ENCODE measurements around the gene RCN2.
"Not testable (repeated sequence)": the region's sequence is repeated elsewhere in the genome, so short reads cannot be mapped to it uniquely, and the experiment has no call there.

RCN2 gene, protein sequence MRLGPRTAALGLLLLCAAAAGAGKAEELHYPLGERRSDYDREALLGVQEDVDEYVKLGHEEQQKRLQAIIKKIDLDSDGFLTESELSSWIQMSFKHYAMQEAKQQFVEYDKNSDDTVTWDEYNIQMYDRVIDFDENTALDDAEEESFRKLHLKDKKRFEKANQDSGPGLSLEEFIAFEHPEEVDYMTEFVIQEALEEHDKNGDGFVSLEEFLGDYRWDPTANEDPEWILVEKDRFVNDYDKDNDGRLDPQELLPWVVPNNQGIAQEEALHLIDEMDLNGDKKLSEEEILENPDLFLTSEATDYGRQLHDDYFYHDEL

GRCh38 chr15:76931397-76932134, at the start of gene RCN2:
RCN2 (plus strand) TSS chr15:76931749; CDS start chr15:76931842, 93 bp downstream.
- DNase-seq: peak; percentile 96 to 98 (median 98)

GRCh38 chr15:76885212-76885611, 46.3 kb upstream of the RCN2 start:
- DNase-seq: no peak

DNA sequence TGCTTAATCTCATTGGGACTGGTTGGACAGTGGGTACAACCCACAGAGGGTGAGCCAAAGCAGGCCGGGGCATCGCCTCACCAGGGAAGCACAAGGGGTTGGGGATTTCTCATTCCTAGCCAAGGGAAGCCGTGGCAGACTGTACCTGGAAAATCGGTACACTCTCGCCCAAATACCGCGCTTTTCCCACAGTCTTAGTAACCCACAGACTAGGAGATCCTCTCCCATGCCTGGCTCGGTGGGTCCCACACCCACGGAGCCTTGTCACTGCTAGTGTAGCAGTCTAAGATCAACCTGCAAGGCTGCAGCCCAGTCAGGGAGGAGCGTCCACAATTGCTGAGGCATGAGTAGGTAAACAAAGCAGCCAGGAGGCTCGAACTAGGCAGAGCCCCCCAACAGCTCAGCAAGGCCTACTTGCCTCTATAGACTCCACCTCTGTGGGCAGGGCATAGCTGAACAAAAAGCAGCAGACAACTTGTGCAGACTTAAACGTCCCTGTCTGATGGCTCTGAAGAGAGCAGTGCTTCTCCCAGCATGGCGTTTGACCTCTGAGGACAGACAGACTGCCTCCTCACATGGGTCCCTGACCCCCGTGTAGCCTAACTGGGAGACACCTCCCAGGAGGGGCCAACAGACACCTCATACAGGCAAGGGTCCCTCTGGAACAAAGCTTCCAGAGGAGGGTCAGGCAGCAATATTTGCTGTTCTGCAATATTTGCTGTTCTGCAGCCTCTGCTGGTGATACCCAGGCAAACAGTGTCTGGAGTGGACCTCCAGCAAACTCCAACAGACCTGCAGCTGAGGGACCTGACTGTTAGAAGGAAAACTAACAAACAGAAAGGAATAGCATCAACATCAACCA, 44.0 kb upstream of the RCN2 start:
- DNase-seq: not testable (repeated sequence)

- DNase-seq: not testable (repeated sequence)
Observed at GRCh38 chr15:76892836-76893235, 38.7 kb upstream of the RCN2 start.

DNA sequence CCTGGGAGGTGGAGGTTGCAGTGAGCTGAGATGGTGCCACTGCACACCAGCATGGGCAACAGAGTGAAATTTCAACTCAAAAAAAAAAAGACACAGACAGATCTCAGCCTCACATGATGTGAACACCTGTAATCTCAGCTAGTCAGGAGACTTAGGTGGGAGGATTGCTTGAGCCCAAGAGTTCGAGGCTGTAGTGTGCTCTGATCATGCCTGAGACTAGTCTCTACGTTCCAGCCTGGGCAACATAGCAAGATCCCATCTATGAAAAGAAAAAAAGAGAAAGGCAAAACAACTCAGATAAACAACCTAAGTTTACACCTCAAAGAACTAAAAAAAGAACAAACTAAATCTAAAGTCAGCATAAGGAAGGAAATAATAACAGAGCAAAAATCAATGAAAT, 37.4 kb upstream of the RCN2 start:
- DNase-seq: no peak

DNA sequence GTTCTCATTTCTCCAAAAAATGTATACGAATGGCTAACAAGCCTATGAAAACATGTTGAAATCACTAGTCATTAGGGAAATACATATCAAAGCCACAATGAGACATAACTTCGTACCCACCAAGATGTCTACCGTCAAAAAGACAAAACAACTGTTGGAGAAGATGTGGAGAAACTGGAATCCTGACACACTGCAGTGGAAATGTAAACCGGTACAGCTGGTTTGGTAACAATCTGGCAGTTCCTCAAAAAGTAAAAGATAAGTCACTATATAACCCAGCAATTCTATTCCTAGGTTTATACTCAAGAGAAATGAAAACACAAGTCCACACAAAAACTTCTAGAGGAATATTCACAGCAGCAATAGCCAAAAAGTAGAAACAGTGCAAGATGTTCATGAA, 33.4 kb upstream of the RCN2 start:
- peak in 1 of 3 donors; percentile 15 for DNase-seq

DNA sequence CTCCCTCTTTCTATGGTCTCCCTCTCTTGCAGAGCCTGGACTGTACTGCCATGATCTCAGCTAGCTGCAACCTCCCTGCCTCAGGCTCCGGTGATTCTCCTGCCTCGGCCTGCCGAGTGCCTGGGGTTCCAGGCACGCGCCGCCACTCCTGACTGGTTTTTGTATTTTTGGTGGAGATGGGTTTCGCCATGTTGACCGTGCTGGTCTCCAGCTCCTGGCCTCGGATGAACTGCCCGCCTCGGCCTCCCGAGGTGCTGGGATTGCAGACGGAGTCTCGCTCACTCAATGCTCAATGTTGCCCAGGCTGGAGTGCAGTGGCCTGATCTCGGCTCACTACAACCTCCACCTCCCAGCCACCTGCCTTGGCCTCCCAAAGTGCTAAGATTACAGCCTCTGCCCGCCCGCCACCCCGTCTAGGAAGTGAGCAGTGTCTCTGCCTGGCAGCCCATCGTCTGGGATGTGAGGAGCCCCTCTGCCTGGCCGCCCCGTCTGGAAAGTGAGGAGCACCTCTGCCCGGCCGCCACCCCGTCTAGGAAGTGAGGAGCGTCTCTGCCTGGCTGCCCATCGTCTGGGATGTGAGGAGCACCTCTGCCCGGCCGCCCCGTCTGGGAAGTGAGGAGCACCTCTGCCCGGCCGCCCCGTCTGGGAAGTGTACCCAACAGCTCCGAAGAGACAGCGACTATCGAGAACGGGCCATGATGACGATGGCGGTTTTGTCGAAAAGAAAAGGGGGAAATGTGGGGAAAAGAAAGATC, 32.2 kb upstream of the RCN2 start:
- not testable (repeated sequence) for DNase-seq

DNA sequence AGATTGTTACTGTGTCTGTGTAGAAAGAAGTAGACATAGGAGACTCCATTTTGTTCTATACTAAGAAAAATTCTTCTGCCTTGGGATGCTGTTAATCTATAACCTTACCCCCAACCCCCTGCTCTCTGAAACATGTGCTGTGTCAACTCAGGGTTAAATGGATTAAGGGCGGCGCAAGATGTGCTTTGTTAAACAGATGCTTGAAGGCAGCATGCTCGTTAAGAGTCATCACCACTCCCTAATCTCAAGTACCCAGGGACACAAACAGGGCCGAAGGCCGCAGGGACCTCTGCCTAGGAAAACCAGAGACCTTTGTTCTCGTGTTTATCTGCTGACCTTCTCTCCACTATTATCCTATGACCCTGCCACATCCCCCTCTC, 31.6 kb upstream of the RCN2 start:
- DNase-seq: not testable (repeated sequence)

DNA sequence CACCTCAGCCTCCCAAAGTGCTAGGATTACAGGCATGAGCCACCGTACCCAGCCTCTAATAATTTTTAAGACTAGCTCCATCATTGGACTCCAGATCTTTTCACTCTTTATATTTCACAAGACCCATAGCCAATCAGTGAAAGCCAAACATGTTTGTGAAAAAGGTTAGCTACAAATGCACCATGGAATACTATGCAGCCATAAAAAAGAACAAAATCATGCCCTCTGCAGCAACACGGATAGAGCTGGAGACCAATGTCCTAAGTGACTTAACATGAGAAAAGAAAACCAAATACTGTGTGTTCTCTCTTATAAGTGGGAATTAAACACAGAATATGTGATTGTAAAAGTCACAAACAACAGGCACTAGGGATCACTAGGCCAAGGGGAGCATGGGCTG, 29.6 kb upstream of the RCN2 start:
- DNase-seq: no peak

GRCh38 chr15:76903251-76903681, 28.3 kb upstream of the RCN2 start:
- DNase-seq: peak; percentile 58 to 72 (median 62)

GRCh38 chr15:76904461-76905012, 27.0 kb upstream of the RCN2 start:
- peak in 2 of 3 donors; percentile 15 to 47 for DNase-seq

DNA sequence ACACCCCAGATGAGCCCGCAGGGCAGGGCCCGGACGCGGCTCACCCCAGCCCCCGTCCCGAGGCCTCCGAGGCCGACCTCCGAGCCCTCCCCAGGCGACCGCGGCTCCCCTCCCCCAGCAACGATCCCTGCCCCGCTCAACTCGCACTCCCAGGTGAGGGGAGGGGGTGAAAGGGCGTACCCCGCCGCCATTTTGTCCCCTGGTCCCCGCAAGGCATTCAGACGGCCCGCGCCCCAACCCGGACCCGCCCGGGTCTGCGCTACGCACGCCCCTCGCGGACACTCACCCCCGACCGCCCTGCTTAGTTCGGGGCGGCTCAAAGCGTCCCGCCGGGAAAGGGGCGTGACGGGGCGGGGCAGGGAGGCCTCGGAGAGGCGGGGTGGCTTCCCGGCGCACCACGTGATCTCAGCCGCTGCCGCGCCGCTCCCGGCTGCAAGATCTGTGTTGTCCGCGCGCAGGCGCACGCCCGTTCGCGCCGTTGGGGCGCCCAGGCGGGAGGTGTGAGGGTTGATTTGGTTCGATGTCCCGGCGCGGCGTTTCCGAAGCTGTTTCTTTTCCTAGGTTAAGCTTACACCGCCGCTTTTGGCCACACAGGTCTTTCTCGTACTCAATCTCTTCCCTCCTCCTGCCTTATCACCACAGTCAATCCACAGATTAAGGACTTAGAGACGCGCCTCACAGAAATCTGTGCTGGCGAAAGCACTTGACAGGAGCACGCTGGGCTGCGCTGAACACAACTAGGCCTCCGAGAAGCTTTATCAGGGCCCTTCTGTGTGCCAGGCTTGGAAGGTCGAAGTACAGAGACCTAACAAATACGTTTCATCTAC, 26.3 kb upstream of the RCN2 start, which contains the start of gene SCAPER:
TSS of gene SCAPER (minus strand) at position 328 of the 827 bp plus-strand sequence. CDS start 21,523 bp downstream, outside the sequence.
- DNase-seq: peak; percentile 92 to 97 (median 95)

DNA sequence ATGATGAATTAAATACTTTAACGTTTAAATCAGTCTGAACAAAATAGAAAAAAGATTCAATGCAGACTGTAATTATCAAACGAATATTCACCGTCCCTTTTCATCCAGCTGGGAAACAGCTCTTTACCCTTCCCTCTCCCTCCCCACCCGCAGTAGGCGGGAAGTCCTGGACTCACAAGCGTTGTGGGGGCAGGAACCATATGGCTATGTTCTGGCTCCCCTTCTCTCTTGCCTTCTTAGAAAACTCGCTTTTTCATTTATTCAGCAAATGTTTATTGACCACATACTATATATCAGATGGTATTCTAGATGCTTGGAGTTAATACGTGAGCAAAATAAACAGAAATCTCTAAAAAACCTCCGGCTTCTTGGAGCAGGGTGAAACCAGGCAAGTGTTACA, 25.7 kb upstream of the RCN2 start:
- peak in 1 of 3 donors; percentile 1 for DNase-seq

- DNase-seq: no peak
Observed at GRCh38 chr15:76912430-76912829, 19.1 kb upstream of the RCN2 start.

DNA sequence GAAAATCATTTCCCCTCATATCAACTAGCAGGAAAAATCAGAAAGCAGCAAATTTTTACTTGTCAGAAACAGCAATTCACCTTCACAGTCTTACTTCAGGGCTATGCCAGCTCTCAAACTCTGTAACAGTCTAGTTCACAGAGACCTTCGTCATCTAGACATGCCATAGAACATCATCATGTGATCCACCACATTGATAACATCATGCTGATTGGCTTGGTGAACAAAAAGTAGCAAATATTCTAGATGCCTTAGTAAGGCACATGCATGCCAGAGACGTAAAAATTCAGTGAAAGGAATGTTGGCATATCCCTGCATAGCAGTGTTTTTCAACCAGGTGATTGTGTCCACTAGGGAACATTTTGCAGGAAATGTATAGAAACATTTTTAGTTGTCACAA, 17.8 kb upstream of the RCN2 start:
- no peak for DNase-seq

- no peak for DNase-seq
Observed at GRCh38 chr15:76916369-76916768, 15.2 kb upstream of the RCN2 start.

GRCh38 chr15:76928201-76928600, 3.3 kb upstream of the RCN2 start:
- DNase-seq: no peak

DNA sequence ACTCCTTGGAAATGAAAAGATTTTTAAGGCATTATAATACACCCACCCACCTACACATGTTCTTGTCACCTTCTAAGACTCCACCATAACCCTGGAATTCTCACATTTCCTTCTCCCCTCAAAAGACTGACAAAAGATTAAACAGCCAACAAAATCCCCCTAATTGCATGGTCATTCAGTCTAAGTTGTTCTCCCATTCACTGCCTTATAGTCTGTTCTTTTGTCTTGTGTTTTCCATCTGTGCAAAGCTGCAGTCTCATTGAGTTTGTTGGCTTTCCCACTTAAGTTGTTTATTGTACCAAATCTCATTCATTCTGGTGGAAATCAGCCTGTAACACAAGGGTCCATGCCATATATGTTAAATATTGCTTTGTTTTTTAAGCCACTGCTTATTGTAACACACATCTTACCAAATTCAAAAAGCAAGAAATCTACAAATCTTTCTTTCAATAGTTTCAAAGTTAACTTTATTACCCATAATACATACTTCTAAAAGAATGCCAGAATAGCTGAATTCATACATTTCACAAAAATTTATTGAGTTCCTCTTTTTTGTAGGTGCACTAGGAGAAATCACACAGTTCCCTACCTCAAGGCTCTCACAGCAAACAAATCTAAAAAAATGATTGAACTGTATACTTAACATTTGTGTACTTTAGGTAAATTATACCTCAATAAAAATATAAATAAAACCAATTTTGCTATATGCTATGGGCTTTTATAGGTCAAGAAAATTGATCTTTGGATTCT, 2.4 kb upstream of the RCN2 start:
- no peak for DNase-seq

GRCh38 chr15:76930831-76931396, 635 bp upstream of the RCN2 start:
- no peak for DNase-seq
